IMR-90 (cell line): ENCODE results near the gene PRR5. TPM values are rescaled to one million over a fixed set of nuclear protein-coding genes. Genes with fewer than 3 reads are reported as not detected.

Experiments used
- ATAC-seq: fragments of 200-7000 bp; cut with Tn5 transposase; 2 replicates; pipeline ENCODE4 v1.9.1; 2020; ENCODE audit warnings: low read depth, mild to moderate bottlenecking, moderate library complexity
- BruUV-seq: library from RNA; stranded (reverse); fragments of 400-500 nt; replicated peaks from 2 replicates; lab custom pipeline; 2021; lab: Mats Ljungman, UMichigan
- CTCF ChIA-PET: fragments of 300-600 bp; formaldehyde crosslinking; extraction: SDS; loops from one replicate; lab custom pipeline; 2021; ENCODE audit warnings: antibody characterized with exemption; lab: Yijun Ruan, JAX
- POLR2A ChIA-PET: fragments of 300-600 bp; sonication (Branson Sonifier 250); formaldehyde crosslinking; loops from one replicate; lab custom pipeline; 2022; ENCODE audit warnings: antibody characterized with exemption; ENCODE audit not compliant: unreplicated experiment; lab: Charles Lee
- DNase-seq: peaks from one replicate; pipeline ENCODE4 v3.0.0; 2013
- H2AFZ ChIP-seq: replicated peaks from 2 replicates; pipeline ENCODE3; 2013; ENCODE audit warnings: low read length, mild to moderate bottlenecking; ENCODE audit not compliant: poor library complexity
- H2AK5ac ChIP-seq: 2 replicates; pipeline ENCODE4 v1.6.1; 2013; ENCODE audit warnings: low read depth, low read length, inconsistent platforms
- H2AK9ac ChIP-seq: replicated peaks from 2 replicates; pipeline ENCODE3; 2013; ENCODE audit warnings: mild to moderate bottlenecking, low read depth, low read length, moderate library complexity; ENCODE audit not compliant: poor library complexity
- H2BK120ac ChIP-seq: 2 replicates; pipeline ENCODE4 v1.6.1; 2013; ENCODE audit warnings: low read depth, low read length, inconsistent platforms
- H2BK15ac ChIP-seq: 3 replicates; pipeline ENCODE4 v1.6.1; 2013; ENCODE audit warnings: low read depth, low read length, inconsistent platforms
- H2BK20ac ChIP-seq: 2 replicates; pipeline ENCODE4 v1.6.1; 2013; ENCODE audit warnings: low read depth, mild to moderate bottlenecking, inconsistent platforms, low read length, moderate library complexity
- H2BK5ac ChIP-seq: 2 replicates; pipeline ENCODE4 v1.6.1; 2013; ENCODE audit warnings: mild to moderate bottlenecking, low read depth, low read length, inconsistent platforms; ENCODE audit not compliant: poor library complexity, severe bottlenecking
- H3K14ac ChIP-seq: replicated peaks from 2 replicates; pipeline ENCODE4 v1.6.1; 2013; ENCODE audit warnings: low read depth, low read length, inconsistent platforms
- H3K18ac ChIP-seq: 2 replicates; pipeline ENCODE4 v1.6.1; 2013; ENCODE audit warnings: low read depth, low read length, control low read depth
- H3K23ac ChIP-seq: 2 replicates; pipeline ENCODE4 v1.6.1; 2013; ENCODE audit warnings: low read depth, low read length, inconsistent platforms
- H3K27ac ChIP-seq: 2 replicates; pipeline ENCODE4 v1.5.1; 2013; ENCODE audit warnings: mild to moderate bottlenecking, control low read depth, low read length; ENCODE audit not compliant: insufficient read depth
- H3K27me3 ChIP-seq: 2 replicates; pipeline ENCODE4 v1.6.1; 2013; ENCODE audit warnings: low read length; ENCODE audit not compliant: control insufficient read depth, insufficient read depth
- H3K36me3 ChIP-seq: 2 replicates; pipeline ENCODE4 v1.6.1; 2013; ENCODE audit warnings: low read length, mixed read lengths; ENCODE audit not compliant: control insufficient read depth, insufficient read depth
- H3K4ac ChIP-seq: 2 replicates; pipeline ENCODE4 v1.6.1; 2013; ENCODE audit warnings: low read depth, low read length, inconsistent platforms
- H3K4me1 ChIP-seq: 2 replicates; pipeline ENCODE4 v1.6.1; 2013; ENCODE audit warnings: low read length, mixed read lengths; ENCODE audit not compliant: control insufficient read depth, insufficient read depth
- H3K4me2 ChIP-seq: 2 replicates; pipeline ENCODE4 v1.6.1; 2013; ENCODE audit warnings: low read depth, mild to moderate bottlenecking, control low read depth, low read length, moderate library complexity
- H3K4me3 ChIP-seq: 2 replicates; pipeline ENCODE4 v1.5.1; 2013; ENCODE audit warnings: low read depth, mild to moderate bottlenecking, control low read depth, low read length, moderate library complexity; ENCODE audit not compliant: insufficient read depth
- H3K56ac ChIP-seq: 2 replicates; pipeline ENCODE4 v1.6.1; 2013; ENCODE audit warnings: low read length, inconsistent platforms; ENCODE audit not compliant: insufficient read depth; ENCODE audit errors: extremely low read depth
- H3K79me1 ChIP-seq, 2 experiments: 2 replicates each; pipeline ENCODE4 v1.6.1; 2013; ENCODE audit warnings: low read length in 2 of 2, inconsistent platforms in 1 of 2, low read depth in 1 of 2
- H3K9ac ChIP-seq: 2 replicates; pipeline ENCODE4 v1.6.1; 2013; ENCODE audit warnings: low read depth, low read length, control low read depth
- H3K9me1 ChIP-seq: 2 replicates; pipeline ENCODE4 v1.6.1; 2013; ENCODE audit warnings: low read length, inconsistent platforms; ENCODE audit not compliant: insufficient read depth
- H3K9me3 ChIP-seq: 2 replicates; pipeline ENCODE4 v1.6.1; 2013; ENCODE audit warnings: low read length; ENCODE audit not compliant: control insufficient read depth, insufficient read depth
- H4K20me1 ChIP-seq: 2 replicates; pipeline ENCODE4 v1.6.1; 2013; ENCODE audit warnings: low read length, inconsistent platforms; ENCODE audit not compliant: insufficient read depth
- H4K5ac ChIP-seq: 2 replicates; pipeline ENCODE4 v1.6.1; 2013; ENCODE audit warnings: mild to moderate bottlenecking, low read depth, low read length, control low read depth
- H4K8ac ChIP-seq, 2 experiments: 2 replicates each; pipeline ENCODE4 v1.6.1; 2013; ENCODE audit warnings: low read depth in 2 of 2, low read length in 2 of 2, control low read depth in 1 of 2, inconsistent platforms in 1 of 2
- H4K91ac ChIP-seq: 2 replicates; pipeline ENCODE4 v1.6.1; 2013; ENCODE audit warnings: low read depth, low read length, inconsistent platforms; ENCODE audit not compliant: insufficient read depth
- BHLHE40 ChIP-seq: fragments of 150-350 bp; IDR thresholded peaks from 2 replicates; pipeline ENCODE4 v1.6.1; 2016; ENCODE audit warnings: mild to moderate bottlenecking, low read depth, low read length
- MAFK ChIP-seq: IDR thresholded peaks from 2 replicates; pipeline ENCODE4 v1.6.1; 2012; ENCODE audit warnings: low read depth, low read length, improper control_type of control experiment
- MAZ ChIP-seq: IDR thresholded peaks from 2 replicates; pipeline ENCODE4 v1.6.1; 2012; ENCODE audit warnings: low read depth, mild to moderate bottlenecking, low read length, improper control_type of control experiment, moderate library complexity, borderline replicate concordance
- MXI1 ChIP-seq: IDR thresholded peaks from 2 replicates; pipeline ENCODE4 v1.6.1; 2012; ENCODE audit warnings: low read depth, mild to moderate bottlenecking, low read length, moderate library complexity, borderline replicate concordance
- NFE2L2 ChIP-seq: fragments of 150-350 bp; IDR thresholded peaks from 2 replicates; pipeline ENCODE4 v1.6.1; 2016; ENCODE audit warnings: low read depth, mild to moderate bottlenecking, low read length
- RCOR1 ChIP-seq: IDR thresholded peaks from 2 replicates; pipeline ENCODE4 v1.6.1; 2012; ENCODE audit warnings: mild to moderate bottlenecking, low read length, improper control_type of control experiment; ENCODE audit not compliant: insufficient replicate concordance
- USF2 ChIP-seq: fragments of 150-350 bp; IDR thresholded peaks from 2 replicates; pipeline ENCODE4 v1.6.1; 2017; ENCODE audit warnings: mild to moderate bottlenecking, antibody characterized with exemption, low read length, low read depth
- WGBS, 2 experiments: methylation state at CpG; one replicate each; pipeline versions ENCODE4 v1.1.5 to v1.1.7; 2013; ENCODE audit warnings: missing lambda C conversion rate in 2 of 2; ENCODE audit not compliant: insufficient read length in 1 of 2; ENCODE audit errors: extremely low coverage in 2 of 2; 5-methylcytosine and 5-hydroxymethylcytosine counted together
- dilution Hi-C: fragments of 300-500 bp; cut with HindIII; formaldehyde crosslinking; loops from one replicate; pipeline ENCODE4 v1.14.3; 2018; ENCODE audit warnings: low sequenced_read_pairs; ENCODE audit not compliant: unreplicated experiment
- in situ Hi-C: fragments of 300-500 bp; cut with MboI; formaldehyde crosslinking; loops from 3 replicates; pipeline ENCODE4 v1.14.3; 2019; ENCODE audit warnings: low sequenced_read_pairs, inconsistent platforms, mixed read lengths
- intact Hi-C: fragments of 100-400 bp; cut with micrococcal nuclease; formaldehyde crosslinking; loops from 2 replicates; pipeline ENCODE4 v1.10.0; 2022
- polyA plus RNA-seq, 3 experiments: library from polyadenylated mRNA; depleted of rRNA; stranded (reverse); fragments of >200 nt; gene quantifications; 2 replicates each; pipeline ENCODE4 v1.2.3, GENCODE V29; 2012; ENCODE audit warnings: low replicate concordance in 1 of 3
- total RNA-seq: library from RNA; depleted of rRNA; stranded (reverse); fragments of >200 nt; gene quantifications from 2 replicates; pipeline ENCODE4 v1.2.3, GENCODE V29; 2012

PRR5 gene
- total and polyA plus RNA-seq, 2 of the 4 experiments (the other 2 are of a cell fraction), result 8.1 to 24.3 TPM

- no peak overlapping the region for H4K8ac ChIP-seq
- H3K9me1 ChIP-seq, result peaks cover 8% of the 10 kb centered on the region
- no peak overlapping the region for H2BK15ac ChIP-seq
- no peak for TF ChIP-seq MAFK
- no peak for TF ChIP-seq BHLHE40
- no peak for TF ChIP-seq MAZ
- no peak for TF ChIP-seq MXI1
- TF ChIP-seq NFE2L2, result no peak
- TF ChIP-seq USF2, result no peak
- TF ChIP-seq RCOR1, result no peak
- no peaks in the 10 kb centered on the region for H3K9me3 ChIP-seq
- BruUV-seq, result no TSS peak
- intact Hi-C loops (loop anchor here (5.0 kb wide), 1 partner anchor 182 kb away; no protein-coding TSS in a partner anchor), in situ Hi-C loops (no loop called here), dilution Hi-C loops (no loop called here)
- peaks cover 20% of the 10 kb centered on the region for H3K4me1 ChIP-seq
- H4K20me1 ChIP-seq, result peaks cover 21% of the 10 kb centered on the region
- no peak overlapping the region for H3K4me3 ChIP-seq
- no peak overlapping the region for H3K4ac ChIP-seq
- H3K9ac ChIP-seq, result no peak overlapping the region
- DNase-seq, result no peak
- POLR2A ChIA-PET, result no interaction called here
- no peak for ATAC-seq
- 92% methylated on average over 4 of the region's 8 CpGs; no CpG with 5 or more reads in 1 of the 2 experiments for WGBS, 2 experiments
- no peak overlapping the region for H2AK5ac ChIP-seq
- peaks cover 4 to 10% of the 10 kb centered on the region in 2 experiments; a peak in 1 of 4 replicates for H3K79me1 ChIP-seq
- H2AFZ ChIP-seq, result no peak overlapping the region
- no peak overlapping the region for H2BK20ac ChIP-seq
- no peak overlapping the region for H3K18ac ChIP-seq
- H3K56ac ChIP-seq, result no peak overlapping the region
- no peak overlapping the region for H3K14ac ChIP-seq
- H3K27me3 ChIP-seq, result no peaks in the 10 kb centered on the region
- H4K91ac ChIP-seq, result no peak overlapping the region
- peaks cover 6% of the 10 kb centered on the region for H3K36me3 ChIP-seq
- no peak overlapping the region for H3K4me2 ChIP-seq
- no peak overlapping the region for H3K27ac ChIP-seq
- H2BK120ac ChIP-seq, result no peak overlapping the region
- H4K5ac ChIP-seq, result no peak overlapping the region
- no peak overlapping the region for H2AK9ac ChIP-seq
- CTCF ChIA-PET, result no interaction called here
- H3K23ac ChIP-seq, result no peak overlapping the region
- no peak overlapping the region for H2BK5ac ChIP-seq
These were observed 32.3 kb downstream of the PRR5 start for GRCh38 chr22:44734278-44734677.
